CD4-positive, alpha-beta T cell treated with Interleukin-1 beta for 1 hour (primary cell): ENCODE data around the gene TBC1D3B.
"Not testable (repeated sequence)": the region's sequence is repeated elsewhere in the genome, so short reads cannot be mapped to it uniquely, and the experiment has no call there.

Experiments
- DNase-seq, 2 donors: peaks; one replicate each; pipeline ENCODE4 v3.0.0-alpha.2; 2020 to 2022

The TBC1D3B gene

DNA sequence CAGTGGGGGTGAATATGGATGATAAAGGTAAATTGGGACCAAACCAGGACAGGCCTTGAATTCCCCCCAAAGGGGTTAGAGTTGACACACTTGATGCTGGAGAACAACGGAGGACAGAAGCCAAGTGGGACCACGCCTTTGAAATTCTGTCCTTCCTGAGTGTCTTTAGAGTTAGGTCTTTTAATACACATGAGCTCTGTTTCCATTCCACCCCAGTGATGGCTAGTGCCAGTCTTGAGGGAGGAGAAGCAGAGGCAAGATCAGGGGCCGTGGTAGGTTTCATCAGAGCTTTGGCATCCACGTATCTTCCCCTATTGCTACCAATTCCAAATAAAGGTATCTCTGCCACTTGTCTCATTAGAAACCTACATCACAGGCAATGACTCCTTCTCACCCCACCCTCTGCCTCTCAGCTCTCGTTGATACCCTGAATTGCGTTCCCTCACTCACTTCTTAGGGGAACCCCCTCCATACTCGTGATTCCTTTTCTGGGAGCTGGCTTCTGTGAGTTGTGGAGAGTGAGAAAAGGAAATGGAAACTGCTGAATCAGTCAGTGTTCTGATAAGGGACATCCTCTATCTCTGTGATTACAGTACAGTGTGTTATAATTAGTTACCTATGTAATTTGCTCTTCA is 22.5 kb upstream of the TBC1D3B start:
- peak; percentile 52 to 67 for DNase-seq

DNA sequence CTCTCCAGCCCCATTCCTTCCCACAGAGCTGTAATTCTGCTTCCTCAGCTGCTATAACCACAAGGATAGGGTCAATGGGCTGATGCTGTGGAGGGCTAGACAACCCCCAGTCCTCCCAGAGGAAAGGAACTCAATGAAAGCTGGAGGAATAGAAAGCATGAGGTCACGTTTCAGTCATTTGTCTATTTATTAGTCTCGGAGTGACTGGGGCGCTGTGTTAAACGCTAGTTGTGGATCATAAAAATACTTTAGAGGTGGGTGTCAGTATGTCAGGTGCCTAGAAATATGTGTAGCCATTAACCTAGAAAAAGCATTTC is 20.9 kb upstream of the TBC1D3B start:
- no peak for DNase-seq

DNA sequence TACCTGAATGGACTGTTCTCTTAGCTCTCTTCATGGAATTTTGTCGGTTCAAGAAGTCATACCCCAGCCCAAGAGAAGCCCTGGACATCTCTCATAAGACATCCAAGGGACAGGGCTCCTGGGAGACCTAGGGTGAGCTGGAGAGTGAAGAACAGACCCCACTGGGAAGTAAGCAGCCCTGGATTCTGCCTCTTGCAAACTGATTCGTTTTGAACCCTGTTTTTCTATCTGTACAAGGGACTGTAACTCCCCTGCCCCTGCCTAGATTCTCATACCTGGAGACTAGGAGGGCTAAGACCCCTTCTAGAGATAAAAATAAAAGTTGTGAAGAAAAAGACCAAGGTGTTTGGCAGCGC is 19.7 kb upstream of the TBC1D3B start:
- no peak for DNase-seq

DNA sequence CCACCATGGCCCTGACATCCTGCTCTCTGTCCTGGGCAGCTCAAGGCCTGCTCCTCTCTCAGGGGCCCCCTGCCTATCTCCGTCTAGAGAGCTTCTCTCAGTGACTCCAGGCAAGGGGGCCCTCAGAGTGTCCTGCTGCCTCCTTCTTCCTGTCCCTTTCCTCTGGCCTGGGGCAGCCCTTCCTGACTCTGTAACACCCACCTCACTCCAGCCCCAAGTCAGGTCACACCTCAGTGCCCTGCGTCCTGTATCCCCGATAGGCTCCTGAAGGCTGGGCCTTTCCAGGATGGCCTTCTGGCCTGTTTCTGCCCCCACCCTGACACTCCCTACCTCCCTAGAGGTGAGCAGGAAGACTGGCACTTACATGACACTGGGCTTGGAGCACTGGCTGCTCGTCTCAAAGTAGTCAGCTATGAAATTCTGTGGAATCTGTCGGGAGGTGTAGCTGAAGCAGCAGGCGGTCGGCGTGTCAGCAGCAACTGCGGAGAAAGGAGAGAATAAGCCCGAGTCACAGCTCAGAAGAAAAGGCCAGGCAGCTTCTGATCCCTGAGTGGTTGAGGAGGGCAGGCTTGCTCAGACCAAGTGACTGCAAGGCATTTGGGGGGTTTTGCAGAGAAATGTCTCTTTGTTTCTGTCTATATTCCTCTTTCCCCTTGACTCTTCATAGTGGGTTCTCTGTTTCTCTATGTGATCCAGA is 19.1 kb upstream of the TBC1D3B start:
- no peak for DNase-seq

DNA sequence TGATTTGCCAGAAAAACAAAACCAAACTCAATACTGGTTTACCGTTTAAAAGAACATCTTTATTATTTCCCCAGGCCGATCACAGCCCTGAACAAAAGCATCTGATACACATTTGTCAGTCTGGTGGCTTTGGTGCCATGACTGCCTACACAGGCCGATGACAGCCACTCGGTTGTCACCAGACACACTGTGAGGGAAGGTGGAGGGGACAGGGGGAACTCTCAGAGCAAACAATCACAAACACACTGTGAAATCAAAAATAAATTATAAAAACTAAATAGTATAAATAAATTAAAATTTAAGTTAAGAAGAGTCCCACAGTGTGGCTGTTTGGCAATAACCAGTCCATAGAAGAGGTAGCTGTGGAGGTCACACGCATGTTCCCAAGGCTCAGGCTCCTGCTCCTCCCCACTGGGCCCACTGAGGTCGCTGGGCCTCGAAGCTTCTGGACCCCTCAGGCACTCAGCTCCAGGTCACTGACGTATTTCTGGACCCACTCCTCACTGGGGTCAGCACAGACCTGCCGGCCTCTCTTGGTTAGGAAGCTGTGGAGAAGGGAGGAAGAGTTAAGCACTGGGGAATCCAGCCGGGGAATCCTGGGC is 18.5 kb upstream of the TBC1D3B start:
- DNase-seq = not testable (repeated sequence)

DNA sequence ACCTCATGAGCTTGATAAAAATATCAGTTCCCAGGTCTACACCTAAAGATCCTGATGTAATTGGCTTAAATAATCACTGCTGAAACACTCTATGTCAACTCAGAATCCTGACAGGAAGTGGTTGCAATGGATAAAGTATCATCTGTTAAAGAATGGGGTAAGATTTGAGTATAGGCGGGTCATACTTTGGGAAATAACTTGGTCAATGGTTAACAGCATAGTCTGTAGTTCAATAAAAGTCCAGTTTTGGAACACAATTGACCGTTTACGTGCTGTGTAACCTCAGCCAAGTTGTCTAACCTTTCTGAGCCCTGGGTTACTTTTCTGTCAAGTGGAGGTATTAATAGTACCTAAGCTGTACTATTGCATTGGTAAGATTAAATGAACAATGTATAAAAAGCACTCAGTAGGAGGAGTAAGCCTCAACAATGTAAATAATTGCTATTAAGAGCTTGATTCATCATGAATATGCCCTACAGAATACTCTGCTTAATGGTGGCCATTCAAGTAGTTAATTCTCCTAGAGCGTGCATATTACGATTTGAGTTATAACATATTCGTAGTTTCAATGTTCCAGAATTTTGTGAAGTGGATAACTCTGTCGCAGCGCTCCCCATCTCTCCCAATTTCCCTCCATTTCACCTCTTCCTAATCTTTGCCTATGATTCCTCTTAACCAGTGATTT is 17.9 kb upstream of the TBC1D3B start:
- not testable (repeated sequence) for DNase-seq

DNA sequence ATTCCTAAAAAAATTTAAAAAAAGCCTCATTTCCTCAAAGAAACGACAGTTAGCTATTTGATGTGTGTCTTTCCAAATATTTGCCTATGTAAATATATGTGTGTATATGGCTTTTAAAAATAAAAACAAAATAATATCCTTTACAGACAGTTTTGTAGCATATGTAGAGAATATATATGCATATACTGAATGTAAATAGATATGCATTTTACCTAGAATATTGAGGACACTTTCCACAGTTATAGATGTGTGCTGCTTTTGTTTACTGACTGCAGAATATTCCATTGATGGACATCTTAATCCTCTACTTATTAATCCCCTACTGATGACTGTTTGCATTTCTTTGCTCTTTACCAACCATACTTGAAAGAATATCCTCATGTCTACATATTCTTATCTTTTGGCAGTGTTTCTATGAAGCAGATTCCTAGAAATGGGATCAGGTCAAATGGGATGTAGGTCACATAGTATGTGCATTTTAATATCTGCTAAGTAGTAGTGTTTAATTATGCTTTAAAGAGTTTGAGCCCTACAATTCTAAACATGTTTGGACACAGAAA is 16.9 kb upstream of the TBC1D3B start:
- DNase-seq = no peak

DNA sequence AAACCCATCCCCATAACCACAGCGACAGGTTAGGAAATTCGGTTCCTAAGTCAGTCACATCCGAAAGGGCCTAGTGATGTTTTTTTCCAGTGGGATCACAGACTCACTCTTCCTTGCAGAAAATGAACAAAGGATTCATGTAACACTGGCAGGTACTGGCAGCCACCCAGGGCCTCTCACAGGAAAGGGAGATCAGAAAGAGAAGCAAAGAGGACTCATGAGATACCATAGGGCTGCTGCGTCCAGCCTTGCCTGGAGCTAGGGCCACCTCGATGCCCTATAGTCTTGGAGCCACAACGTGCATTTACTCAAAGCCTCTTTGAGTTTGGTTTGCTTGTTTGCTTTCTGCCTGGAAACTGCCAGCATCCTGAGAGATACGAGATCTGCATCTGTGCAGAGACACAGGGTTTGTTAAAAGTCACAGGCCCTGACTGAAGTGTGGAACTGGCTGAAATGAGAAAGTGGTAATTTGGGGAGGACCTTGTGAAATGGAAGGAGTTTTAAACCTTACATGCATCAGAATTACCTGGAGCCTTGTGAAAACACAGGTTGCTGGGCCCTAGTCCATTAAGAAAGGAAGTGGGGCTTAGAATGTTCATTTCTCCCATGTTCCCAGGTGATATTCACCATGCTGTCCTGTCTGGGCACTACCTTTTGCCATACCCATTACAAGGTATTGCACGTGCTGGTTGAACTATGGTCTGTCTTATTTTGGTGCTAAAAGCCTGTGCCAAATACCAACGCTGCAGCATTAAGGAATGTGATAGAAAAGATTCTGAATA is 14.3 kb upstream of the TBC1D3B start:
- not testable (repeated sequence) for DNase-seq

DNA sequence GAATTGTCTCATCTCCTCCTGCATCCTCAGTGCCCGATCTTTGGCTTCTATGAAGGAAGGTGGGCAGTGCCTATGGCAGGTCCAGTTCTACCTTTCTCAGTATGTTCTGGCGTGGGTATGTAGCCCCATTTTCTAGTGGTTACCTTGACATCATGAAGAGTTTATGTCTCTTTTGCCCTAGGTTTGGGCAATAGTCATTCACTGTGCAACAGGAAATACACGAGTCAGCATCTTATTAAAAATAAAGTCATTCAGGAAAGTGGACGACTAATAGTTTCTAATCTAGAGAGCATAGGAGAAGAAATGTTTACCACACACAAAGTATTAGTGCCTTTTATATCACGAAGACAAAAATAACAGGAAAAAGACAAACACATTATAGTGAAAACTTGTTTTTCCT is 13.6 kb upstream of the TBC1D3B start:
- DNase-seq = not testable (repeated sequence)

DNA sequence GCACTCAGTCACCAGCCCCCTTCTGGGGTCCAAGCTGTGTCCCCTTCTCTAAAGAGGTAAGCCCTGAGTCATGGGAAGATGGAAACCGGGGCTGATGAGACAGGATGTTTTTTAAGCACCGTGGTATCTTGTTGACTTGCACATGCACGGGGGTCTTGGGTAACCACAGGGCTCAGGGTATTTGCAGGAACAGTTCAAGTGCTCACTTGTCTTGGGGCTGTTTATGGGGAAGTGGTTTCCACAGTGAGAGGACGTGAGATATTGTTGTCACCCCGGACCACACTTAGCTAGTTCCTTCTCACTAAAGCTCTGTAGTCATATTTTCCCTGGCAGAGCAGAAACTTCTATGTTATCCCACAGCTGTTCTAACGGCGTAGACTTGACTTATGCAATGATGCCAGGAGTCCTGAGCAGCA is 12.5 kb upstream of the TBC1D3B start:
- peak; percentile 40 to 79 for DNase-seq

DNA sequence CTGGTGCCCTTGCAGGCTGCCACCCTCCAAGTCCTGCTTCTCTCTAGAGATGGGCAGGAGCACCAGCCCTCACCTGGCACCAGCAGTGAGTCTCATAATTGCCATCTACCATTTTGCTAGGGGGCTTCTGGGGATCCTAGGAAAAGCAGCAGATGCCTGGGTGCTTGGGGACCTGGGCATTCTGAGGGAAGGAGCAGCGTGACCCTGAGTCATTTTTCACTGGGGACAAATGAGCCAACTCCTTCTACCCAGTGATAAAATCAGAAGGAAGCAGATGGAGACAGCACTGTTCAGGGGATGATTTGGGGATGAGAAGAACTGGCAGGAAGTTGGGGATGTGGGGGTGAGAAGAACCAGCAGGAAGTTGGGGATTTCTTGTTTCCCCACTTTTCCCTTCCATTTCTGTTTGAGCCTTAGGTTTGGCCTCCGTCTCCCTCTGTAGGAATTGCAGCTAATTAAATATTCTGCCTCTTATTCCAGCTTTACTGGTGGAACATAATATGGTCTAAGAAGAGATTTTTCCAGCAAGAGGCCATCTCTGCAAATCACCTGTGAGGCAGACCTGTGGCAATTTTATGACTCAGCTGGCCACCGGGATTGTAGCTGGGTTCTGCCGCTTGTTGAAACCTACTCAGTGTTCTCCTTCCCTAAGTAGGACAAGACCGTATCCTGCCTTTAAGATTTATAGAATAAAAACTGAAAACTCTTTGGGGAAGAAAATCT is 11.7 kb upstream of the TBC1D3B start:
- not testable (repeated sequence) for DNase-seq

DNA sequence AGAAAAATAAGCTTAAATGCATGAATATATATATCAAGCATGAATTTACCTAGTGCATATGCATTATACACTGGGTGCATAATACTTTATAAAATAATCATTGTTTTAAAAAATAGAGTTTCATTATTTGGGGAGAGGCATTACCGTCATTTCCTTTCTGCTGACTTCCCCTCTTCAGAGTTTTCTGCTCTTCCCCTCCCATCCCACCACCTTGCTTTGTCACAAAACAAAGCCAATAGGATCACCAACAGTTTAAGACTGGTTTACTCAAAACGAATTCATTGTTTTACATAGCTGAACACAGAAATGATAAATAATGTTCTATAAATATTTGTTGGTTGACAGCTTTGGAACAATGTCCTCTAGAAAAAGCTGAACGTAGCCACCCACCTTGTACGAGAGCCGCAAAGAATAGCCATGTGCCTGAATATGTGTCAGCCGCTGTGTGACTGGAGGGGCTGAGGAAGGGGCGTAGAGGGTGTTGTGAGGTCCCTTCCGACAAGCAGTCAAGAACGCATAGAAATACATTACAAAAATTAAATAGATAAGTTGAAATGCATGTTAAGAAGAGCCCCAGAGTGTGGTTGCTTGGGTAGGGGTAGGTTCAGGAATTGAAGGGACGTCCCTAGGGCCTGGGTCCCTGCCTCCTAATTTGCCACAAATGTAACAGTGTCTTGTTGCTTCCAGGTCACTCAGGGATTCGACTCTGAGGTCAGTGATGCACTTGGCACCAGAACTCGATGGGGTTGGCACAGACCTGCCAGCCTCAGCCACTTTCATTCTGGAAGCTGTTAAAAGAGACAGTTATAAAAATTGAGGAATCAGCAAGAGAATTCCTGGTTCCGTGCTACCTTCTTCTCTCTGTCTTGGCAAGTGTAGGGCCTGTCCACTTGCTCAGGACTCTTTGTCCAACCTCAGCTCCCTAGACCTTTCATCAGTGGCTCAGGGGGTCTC is 10.7 kb upstream of the TBC1D3B start:
- not testable (repeated sequence) for DNase-seq

DNA sequence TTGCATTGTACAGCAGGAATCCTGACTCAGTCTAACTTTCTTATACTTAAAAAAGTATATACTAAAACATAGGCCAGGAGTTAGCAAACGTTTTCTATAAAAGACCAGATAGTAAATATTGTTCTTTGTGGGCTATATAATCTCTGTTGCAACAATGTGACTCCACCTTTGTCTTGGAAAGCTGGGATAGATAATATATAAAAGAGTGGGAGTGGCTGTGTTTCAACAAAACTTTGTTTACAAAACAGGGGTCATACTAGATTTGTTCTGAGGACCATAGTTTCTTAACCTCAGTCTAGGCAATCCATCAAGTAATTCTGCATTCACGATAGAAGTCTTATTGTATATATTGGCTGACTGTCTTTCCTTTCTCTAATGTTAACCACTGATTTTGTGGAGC is 9.0 kb upstream of the TBC1D3B start:
- DNase-seq = no peak

DNA sequence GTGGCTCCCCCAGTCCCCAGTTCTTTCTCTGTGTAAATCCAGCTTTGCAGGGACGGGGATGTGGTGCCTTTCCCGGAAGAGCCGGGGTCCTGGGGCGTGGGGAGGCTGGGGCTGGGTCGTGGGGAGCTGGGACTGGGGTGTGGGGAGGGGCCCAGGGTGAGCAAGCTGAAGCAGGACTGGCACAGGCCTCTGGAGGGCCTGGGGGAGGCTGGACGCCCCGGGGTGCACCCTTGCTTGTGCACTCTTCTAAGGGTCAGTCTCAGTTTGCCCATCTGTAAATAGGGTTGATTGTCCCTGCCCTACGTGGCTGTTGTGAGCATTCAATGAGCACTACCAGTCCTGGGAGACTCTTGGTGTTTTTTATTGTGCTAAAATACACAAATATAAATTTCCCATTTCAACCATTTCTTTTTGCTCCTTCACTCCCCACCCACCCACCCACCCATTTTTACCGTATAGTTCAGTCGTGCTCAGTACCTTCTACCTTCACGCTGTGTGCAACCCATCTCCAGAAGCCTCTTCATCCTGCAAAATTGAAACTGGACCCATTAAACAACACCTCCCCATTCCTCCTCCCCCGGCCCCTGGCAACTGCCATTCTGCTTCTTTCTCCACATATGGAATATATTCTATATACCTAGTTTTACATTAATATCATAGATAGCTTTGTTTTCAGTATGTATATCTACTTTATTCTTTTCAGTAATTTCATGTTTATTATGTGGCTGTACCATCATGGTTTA is 7.8 kb upstream of the TBC1D3B start:
- no peak for DNase-seq

DNA sequence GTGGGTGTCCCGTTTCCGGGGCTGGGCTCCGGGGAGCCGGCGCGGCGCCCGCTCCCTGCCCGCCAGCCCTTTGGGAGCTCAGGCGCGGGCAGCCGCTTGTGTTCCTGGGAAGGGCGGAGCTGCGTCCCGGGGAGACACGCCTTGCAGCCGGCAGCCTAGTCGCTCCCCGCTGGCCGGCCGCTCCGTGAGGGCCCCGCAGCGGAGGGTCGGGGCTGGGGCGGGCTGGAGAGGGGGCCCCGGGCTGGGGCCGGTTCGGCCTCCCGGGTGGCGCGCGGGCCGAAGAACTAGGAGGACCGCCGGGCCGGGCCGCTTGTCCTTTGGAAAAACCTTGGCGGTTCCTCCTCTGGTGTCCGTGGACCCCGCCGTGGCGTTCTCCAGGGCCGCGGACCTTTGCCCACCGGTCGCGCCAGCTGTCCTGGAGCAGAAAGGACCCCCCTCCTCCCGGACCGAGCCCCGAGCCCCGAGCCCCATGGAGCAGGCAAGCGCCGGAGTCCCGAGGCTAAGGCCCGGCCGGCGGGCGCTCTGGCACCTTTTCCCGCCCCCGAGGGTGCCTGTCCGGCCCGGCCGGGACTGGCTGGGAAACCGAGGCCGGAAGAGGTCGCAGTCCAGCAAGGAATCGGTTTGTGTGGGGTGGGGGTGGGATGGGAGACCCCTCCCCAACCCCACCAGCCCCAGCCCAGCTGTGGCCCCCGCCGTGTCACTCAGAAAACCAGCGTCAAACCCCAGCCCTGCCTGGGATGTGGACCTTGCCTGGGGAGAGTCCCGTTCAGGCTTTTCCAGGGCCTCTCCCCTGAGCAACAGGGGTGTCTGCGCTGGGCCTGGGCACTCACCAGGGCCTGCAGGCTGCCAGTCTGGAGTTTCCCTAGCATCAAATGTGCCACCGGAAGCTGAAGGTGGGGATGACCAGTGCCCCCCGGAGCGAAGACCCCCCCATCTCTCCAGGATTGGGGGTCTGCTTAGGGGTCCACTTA is 6.8 kb upstream of the TBC1D3B start:
- no peak for DNase-seq

DNA sequence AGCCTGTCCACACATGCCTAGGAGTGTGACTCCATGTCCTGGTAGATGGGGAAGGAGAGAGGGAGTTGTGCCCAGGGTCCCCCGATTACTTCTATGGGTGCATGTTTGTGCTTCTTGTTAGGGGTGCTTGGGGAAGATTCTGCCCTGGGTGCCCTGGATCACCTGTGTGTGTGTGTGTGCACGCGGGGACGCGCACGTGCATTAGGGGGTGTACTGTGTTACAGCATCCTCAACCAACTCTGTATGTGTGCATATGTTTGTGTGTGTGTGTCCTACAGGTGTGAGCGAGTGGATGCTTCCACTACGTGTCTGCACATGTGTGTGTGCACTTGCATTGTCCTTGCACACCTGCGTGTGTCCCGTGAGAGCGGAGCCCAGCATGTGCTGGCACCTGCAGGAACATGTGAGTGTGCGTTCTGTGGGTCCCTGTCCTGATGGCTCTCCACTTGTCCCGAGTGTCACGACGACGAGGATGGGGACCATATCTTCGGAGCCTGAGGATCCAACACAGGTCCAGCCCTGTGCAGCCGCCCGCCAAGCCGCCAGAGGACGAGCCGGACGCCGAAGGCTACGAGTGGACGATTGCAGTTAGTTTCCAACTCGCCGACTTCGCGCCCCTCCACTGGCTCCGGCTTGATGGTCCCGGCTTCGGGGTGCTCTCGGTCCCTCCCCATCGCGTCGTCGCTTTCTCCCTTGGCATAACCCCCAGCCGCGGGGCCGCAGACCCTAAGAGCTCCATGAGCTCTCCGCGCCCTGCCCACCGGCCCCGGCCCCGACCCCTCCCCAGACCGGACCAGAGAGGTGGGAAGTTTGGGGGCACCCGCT is 6.0 kb upstream of the TBC1D3B start:
- DNase-seq = no peak

DNA sequence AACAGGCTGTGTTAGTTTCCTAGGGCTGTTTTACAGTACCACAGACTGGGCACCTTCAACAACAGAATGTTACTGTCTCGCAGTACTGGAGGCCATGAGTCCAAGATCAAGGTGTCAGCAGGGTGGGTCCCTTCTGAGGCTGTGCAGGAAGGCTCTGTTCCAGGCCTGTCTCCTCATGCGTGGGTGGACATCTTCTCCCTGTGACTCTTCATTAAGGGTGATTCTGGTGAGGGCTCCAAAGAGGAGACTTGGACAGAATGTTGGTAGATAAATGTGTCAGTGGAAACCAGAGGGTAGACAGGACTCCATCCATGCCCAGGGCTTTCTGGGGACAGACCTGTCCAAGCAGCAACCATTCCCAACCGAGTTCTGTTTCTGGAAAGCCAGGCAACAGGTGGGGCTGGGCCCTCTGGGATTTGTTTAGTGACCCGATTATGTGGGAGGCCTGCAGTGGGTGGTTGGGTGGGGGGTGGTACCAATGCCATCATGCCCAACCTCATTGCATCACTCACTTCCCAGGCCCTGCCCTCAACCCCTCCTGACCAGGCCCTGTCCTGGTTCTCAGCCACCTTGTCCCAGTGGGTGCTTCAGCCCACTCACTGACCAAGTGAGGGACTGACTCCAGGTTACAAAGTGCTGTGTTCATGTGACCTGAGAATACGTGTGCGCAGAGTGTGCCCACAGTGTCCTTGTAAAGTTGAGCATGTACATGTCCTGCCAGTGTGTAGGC is 5.2 kb upstream of the TBC1D3B start:
- DNase-seq = not testable (repeated sequence)
